HL-60 (cell line): Measurements from ENCODE around the gene TASP1.

Experiments used
- CTCF ChIP-seq: IDR thresholded peaks from one replicate; pipeline ENCODE4 v1.5.1; 2011; ENCODE audit warnings: low read length, control low read depth, inconsistent platforms; ENCODE audit not compliant: insufficient read depth
- GABPA ChIP-seq: IDR thresholded peaks from 2 replicates; pipeline ENCODE4 v1.6.1; 2012; ENCODE audit warnings: low read depth
- REST ChIP-seq: IDR thresholded peaks from 2 replicates; pipeline ENCODE4 v1.6.1; 2012; ENCODE audit warnings: low read depth; ENCODE audit not compliant: insufficient replicate concordance
- SPI1 ChIP-seq: IDR thresholded peaks from 2 replicates; pipeline ENCODE4 v1.6.1; 2012; ENCODE audit warnings: low read depth, mild to moderate bottlenecking, borderline replicate concordance

- no peak for TF ChIP-seq REST
- TF ChIP-seq CTCF = no peak
- TF ChIP-seq GABPA = no peak
- no peak for TF ChIP-seq SPI1
Measured at GRCh38 chr20:13373400-13373799, 265.3 kb downstream of the TASP1 start.
